Panc1 (cell line): ENCODE results near the gene TRAPPC2B. TPM values are rescaled to one million over a fixed set of nuclear protein-coding genes. Genes with fewer than 3 reads are reported as not detected.

Experiments used
- ATAC-seq: fragments of 200-7000 bp; cut with Tn5 transposase; 2 replicates; pipeline ENCODE4 v1.9.1; 2020; ENCODE audit warnings: mild to moderate bottlenecking, moderate library complexity
- BruUV-seq: library from RNA; stranded (reverse); fragments of 400-500 nt; replicated peaks from 2 replicates; lab custom pipeline; 2021; lab: Mats Ljungman, UMichigan
- CTCF ChIA-PET: fragments of 300-600 bp; sonication (Branson Sonifier 250); formaldehyde crosslinking; loops from one replicate; lab custom pipeline; 2022; ENCODE audit warnings: antibody characterized with exemption; lab: Charles Lee
- POLR2A ChIA-PET: fragments of 300-600 bp; sonication (Branson Sonifier 250); formaldehyde crosslinking; loops from one replicate; lab custom pipeline; 2022; ENCODE audit warnings: antibody characterized with exemption; lab: Charles Lee
- DNase-seq: peaks from one replicate; pipeline ENCODE4 v3.0.0-alpha.2; 2010; ENCODE audit warnings: low read depth, low spot score
- H3K27ac ChIP-seq: 2 replicates; pipeline ENCODE4 v1.5.1; 2011; ENCODE audit warnings: mild to moderate bottlenecking, low read length, inconsistent platforms
- H3K27me3 ChIP-seq: fragments of 200-500 bp; sonication (Bioruptor generic); 2 replicates; pipeline ENCODE4 v1.6.0; 2014; ENCODE audit warnings: low read length, inconsistent platforms; ENCODE audit not compliant: control insufficient read depth, insufficient read depth
- H3K36me3 ChIP-seq: fragments of 200-500 bp; sonication (Bioruptor generic); 2 replicates; pipeline ENCODE4 v1.5.1; 2014; ENCODE audit warnings: inconsistent platforms, mild to moderate bottlenecking, low read length, moderate library complexity; ENCODE audit not compliant: control insufficient read depth, insufficient read depth
- H3K4me1 ChIP-seq: 2 replicates; pipeline ENCODE4 v1.5.1; 2011; ENCODE audit warnings: inconsistent platforms, mild to moderate bottlenecking, low read length, moderate library complexity; ENCODE audit not compliant: control insufficient read depth, insufficient read depth
- H3K4me3 ChIP-seq, 2 experiments: 2 replicates each; pipeline ENCODE4 v1.5.1; 2011 to 2012; ENCODE audit warnings: low read depth in 2 of 2, low read length in 2 of 2, mild to moderate bottlenecking in 2 of 2, inconsistent platforms in 1 of 2, moderate library complexity in 1 of 2
- H3K9me3 ChIP-seq: fragments of 200-500 bp; sonication (Bioruptor generic); 2 replicates; pipeline ENCODE4 v1.5.1; 2014; ENCODE audit warnings: low read depth, mild to moderate bottlenecking, inconsistent platforms, low read length, moderate library complexity; ENCODE audit not compliant: control insufficient read depth, insufficient read depth
- POLR2AphosphoS5 ChIP-seq: IDR thresholded peaks from 2 replicates; pipeline ENCODE4 v1.6.1; 2012; ENCODE audit warnings: mild to moderate bottlenecking, low read depth, low read length, moderate library complexity
- SIN3A ChIP-seq: IDR thresholded peaks from 2 replicates; pipeline ENCODE4 v1.6.1; 2012; ENCODE audit warnings: low read depth, mild to moderate bottlenecking, low read length, moderate library complexity, borderline replicate concordance; ENCODE audit not compliant: insufficient read depth
- TCF7L2 ChIP-seq: IDR thresholded peaks from 2 replicates; pipeline ENCODE4 v1.6.1; 2011; ENCODE audit warnings: mild to moderate bottlenecking, low read depth, low read length, inconsistent platforms
- in situ Hi-C: cut with HindIII; loops from 2 replicates; pipeline ENCODE4 v1.10.0; 2016; ENCODE audit warnings: low sequenced_read_pairs, low pct_unique_long_range_greater_than_20kb
- intact Hi-C: fragments of 100-400 bp; cut with micrococcal nuclease; formaldehyde crosslinking; loops from one replicate; pipeline ENCODE4 v1.10.0; 2022; ENCODE audit not compliant: unreplicated experiment
- total RNA-seq: library from RNA; stranded (reverse); gene quantifications from one replicate; pipeline ENCODE4 v1.2.1, GENCODE V29; 2021; ENCODE audit not compliant: unreplicated experiment
- TF ChIP-seq, protein P1 (sequence below), 2 experiments: IDR thresholded peaks; 2 replicates each; pipeline ENCODE4 v1.6.1; 2011 to 2012; ENCODE audit warnings: low read depth in 2 of 2, control low read depth in 1 of 2, low read length in 1 of 2, mild to moderate bottlenecking in 1 of 2, moderate library complexity in 1 of 2; ENCODE audit not compliant: insufficient read depth in 1 of 2
- TF ChIP-seq, protein P2 (sequence below): fragments of 450-650 bp; IDR thresholded peaks from 2 replicates; pipeline ENCODE4 v1.5.1; 2017; ENCODE audit warnings: mild to moderate bottlenecking

The TRAPPC2B gene
- total RNA-seq, 1 experiment from 2014 or later: 15.1 TPM

DNA sequence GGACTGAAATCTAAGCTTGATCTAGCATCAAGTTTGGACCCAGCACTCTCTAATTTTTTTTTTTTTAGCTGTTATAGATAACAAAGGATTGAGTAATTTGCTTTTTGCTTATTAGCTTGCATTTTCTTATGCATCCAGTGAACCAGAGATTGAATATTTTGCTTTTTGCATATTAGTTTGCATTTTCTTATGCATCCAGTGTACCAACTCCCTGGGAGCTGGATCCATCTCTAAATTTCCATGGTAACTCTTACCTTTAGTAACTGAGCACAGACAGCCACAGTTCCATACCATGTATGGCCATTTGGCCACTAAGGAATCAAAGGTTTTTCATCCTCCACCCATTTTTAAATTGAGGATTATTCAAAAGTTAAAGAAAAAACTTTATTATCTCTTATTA is 17.6 kb downstream of the TRAPPC2B start:
- TF ChIP-seq SIN3A: no peak
- no peak for DNase-seq
- no TSS peak for BruUV-seq
- ChIA-PET CTCF (no interaction called here), POLR2A (interaction anchor here (0.5 to 0.6 kb wide), 2 partner anchors 54 to 482 kb away, joined by 3 read pairs; no protein-coding TSS in a partner anchor)
- intact Hi-C loops (no loop called here), in situ Hi-C loops (no loop called here)
- H3K9me3 ChIP-seq: peaks cover 38% of the 10 kb centered on the region
- no peaks in the 10 kb centered on the region for H3K4me1 ChIP-seq
- H3K36me3 ChIP-seq: no peaks in the 10 kb centered on the region
- ATAC-seq: no peak
- H3K4me3 ChIP-seq: no peak overlapping the region
- H3K27me3 ChIP-seq: no peaks in the 10 kb centered on the region
- H3K27ac ChIP-seq: no peak overlapping the region

DNA sequence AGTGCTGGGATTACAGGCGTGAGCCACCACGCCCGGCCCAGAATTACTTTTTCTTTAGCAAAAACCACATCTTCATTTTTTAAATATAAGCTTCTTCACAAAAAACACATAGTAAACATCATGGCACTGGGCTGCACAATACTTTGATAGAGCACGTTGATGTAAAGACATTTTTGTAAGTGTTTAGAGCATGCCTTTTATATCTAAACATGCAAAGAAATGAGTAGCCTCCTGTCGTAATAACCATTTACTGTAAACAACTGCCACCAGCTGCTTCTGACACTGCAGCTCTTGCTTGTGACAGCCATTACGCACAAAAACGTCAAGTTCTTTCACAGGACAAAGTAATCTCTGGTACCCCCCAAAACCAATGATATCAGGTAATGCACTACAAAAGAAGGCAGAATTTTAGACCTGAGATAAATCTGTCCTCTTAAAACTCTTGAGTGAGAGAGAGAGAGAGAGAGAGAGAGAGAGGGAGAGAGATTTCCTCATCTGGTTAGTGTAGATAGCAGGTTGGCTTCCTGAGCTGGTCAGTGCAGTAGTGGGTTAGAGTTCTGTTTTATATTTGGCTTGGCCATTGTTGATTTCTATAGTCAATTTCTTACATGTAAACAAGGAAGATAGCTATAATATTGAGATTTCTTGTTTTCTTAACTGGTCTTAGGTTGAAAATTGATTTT is 19.6 kb downstream of the TRAPPC2B start:
- Histone ChIP-seq H3K27me3 (no peaks in the 10 kb centered on the region), H3K27ac (no peak overlapping the region), H3K36me3 (no peaks in the 10 kb centered on the region), H3K4me1 (no peaks in the 10 kb centered on the region), H3K9me3 (peaks cover 22% of the 10 kb centered on the region), H3K4me3 (no peak overlapping the region)
- ChIA-PET CTCF (interaction anchor here (0.7 kb wide), 1 partner anchor 418 kb away, joined by 5 read pairs; no protein-coding TSS in a partner anchor), POLR2A (no interaction called here)
- TF ChIP-seq, protein P1, sequence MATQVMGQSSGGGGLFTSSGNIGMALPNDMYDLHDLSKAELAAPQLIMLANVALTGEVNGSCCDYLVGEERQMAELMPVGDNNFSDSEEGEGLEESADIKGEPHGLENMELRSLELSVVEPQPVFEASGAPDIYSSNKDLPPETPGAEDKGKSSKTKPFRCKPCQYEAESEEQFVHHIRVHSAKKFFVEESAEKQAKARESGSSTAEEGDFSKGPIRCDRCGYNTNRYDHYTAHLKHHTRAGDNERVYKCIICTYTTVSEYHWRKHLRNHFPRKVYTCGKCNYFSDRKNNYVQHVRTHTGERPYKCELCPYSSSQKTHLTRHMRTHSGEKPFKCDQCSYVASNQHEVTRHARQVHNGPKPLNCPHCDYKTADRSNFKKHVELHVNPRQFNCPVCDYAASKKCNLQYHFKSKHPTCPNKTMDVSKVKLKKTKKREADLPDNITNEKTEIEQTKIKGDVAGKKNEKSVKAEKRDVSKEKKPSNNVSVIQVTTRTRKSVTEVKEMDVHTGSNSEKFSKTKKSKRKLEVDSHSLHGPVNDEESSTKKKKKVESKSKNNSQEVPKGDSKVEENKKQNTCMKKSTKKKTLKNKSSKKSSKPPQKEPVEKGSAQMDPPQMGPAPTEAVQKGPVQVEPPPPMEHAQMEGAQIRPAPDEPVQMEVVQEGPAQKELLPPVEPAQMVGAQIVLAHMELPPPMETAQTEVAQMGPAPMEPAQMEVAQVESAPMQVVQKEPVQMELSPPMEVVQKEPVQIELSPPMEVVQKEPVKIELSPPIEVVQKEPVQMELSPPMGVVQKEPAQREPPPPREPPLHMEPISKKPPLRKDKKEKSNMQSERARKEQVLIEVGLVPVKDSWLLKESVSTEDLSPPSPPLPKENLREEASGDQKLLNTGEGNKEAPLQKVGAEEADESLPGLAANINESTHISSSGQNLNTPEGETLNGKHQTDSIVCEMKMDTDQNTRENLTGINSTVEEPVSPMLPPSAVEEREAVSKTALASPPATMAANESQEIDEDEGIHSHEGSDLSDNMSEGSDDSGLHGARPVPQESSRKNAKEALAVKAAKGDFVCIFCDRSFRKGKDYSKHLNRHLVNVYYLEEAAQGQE (IDR thresholded peaks at IDR 0.05; ENCODE audit: insufficient read depth in 1 of 2, low read depth in 2 of 2, low read length in 1 of 2): no peak
- TF ChIP-seq TCF7L2 (no peak), POLR2AphosphoS5 (no peak), SIN3A (no peak)
- TF ChIP-seq, protein P2, sequence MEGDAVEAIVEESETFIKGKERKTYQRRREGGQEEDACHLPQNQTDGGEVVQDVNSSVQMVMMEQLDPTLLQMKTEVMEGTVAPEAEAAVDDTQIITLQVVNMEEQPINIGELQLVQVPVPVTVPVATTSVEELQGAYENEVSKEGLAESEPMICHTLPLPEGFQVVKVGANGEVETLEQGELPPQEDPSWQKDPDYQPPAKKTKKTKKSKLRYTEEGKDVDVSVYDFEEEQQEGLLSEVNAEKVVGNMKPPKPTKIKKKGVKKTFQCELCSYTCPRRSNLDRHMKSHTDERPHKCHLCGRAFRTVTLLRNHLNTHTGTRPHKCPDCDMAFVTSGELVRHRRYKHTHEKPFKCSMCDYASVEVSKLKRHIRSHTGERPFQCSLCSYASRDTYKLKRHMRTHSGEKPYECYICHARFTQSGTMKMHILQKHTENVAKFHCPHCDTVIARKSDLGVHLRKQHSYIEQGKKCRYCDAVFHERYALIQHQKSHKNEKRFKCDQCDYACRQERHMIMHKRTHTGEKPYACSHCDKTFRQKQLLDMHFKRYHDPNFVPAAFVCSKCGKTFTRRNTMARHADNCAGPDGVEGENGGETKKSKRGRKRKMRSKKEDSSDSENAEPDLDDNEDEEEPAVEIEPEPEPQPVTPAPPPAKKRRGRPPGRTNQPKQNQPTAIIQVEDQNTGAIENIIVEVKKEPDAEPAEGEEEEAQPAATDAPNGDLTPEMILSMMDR: no peak
- no TSS peak for BruUV-seq
- no peak for ATAC-seq
- intact Hi-C loops: no loop called here
- in situ Hi-C loops: no loop called here
- DNase-seq: no peak

DNA sequence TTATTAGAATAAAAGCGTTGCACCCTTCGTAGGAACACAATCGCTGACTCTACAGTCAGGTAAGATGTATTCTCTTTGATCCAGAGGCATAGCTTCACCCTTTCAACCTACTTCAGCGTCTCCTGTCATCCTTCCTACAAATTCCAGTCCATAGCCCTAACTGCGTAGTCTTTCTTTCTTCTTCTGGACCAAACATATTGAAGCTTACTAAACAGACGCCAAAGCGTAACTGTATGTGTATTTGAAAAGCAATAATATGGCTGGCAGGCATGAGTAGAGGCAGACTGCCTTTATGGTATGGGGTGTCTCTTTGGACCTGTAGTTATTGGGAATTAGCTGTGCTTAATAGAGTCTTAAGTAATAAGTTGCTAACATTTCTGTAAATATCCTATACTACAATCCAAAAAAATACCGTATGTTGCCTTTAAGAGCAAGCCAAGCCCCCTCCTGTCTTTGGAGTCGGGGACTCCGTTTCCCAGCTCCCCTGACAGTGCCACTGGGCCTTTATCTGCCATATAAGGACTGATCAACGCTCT is 25.9 kb downstream of the TRAPPC2B start:
- Histone ChIP-seq H3K4me1 (no peaks in the 10 kb centered on the region), H3K27me3 (no peaks in the 10 kb centered on the region), H3K27ac (peak overlapping the region; percentile 90), H3K4me3 (peak overlapping the region; percentile 67 to 89), H3K36me3 (no peaks in the 10 kb centered on the region), H3K9me3 (peaks cover 13% of the 10 kb centered on the region; the same call in 1 of the 2 replicates)
- POLR2A ChIA-PET: interaction anchor here (0.6 to 1.1 kb wide), 9 partner anchors 21 to 655 kb away, joined by 3 to 6 read pairs (median 3); partner anchors contain the start of genes TRAPPC2B, ZNF304 and ZNF547
- intact Hi-C loops: no loop called here
- DNase-seq (no peak), ATAC-seq (no peak)
- no TSS peak for BruUV-seq
- TF ChIP-seq, protein P1 (IDR thresholded peaks at IDR 0.05; ENCODE audit: insufficient read depth in 1 of 2, low read depth in 2 of 2, low read length in 1 of 2): no peak
- TF ChIP-seq, protein P2: no peak
- no peak for TF ChIP-seq POLR2AphosphoS5
- no peak for TF ChIP-seq SIN3A
- TF ChIP-seq TCF7L2: no peak
- CTCF ChIA-PET: no interaction called here
- in situ Hi-C loops: no loop called here
